Left ventricle myocardium superior (tissue), 1 donor: ENCODE measurements around the gene RPS6KA2. TPM values are rescaled to one million over a fixed set of nuclear protein-coding genes. Genes with fewer than 3 reads are reported as not detected.
"Not testable (repeated sequence)": the region's sequence is repeated elsewhere in the genome, so short reads cannot be mapped to it uniquely, and the experiment has no call there.

ENCODE experiments used
- ATAC-seq: fragments of 200-7000 bp; cut with Tn5 transposase; one replicate; pipeline ENCODE4 v1.9.1; 2020; ENCODE audit warnings: mild to moderate bottlenecking, moderate library complexity
- DNase-seq: peaks from one replicate; pipeline ENCODE4 v3.0.0-alpha.2; 2020
- intact Hi-C: fragments of 100-400 bp; cut with micrococcal nuclease; formaldehyde crosslinking; loops from one replicate; pipeline ENCODE4 v1.11.0; 2022
- total RNA-seq: library from RNA; stranded (reverse); fragmentation: NEBNext Ultra II Directional; extraction: Animal tissue kit (Norgen Biotek cat#: 25700); gene quantifications from one replicate; pipeline ENCODE4 v1.2.1, GENCODE V29; 2021
- donor health status: DM: no; HTN: yes; CAD: no; lungs with severe emphysema.

Gene RPS6KA2
- total RNA-seq, 1 donor from 2014 or later = 63.4 TPM

- DNase-seq (no peak), ATAC-seq (no peak)
- intact Hi-C loops = no loop called here
Observed at GRCh38 chr6:166584853-166585429, 42.1 kb downstream of the RPS6KA2 start.

- intact Hi-C loops = no loop called here
- ATAC-seq (peak; percentile 32), DNase-seq (no peak)
Observed at GRCh38 chr6:166584155-166584554, 42.9 kb downstream of the RPS6KA2 start.

GRCh38 chr6:166583230-166583965, 43.7 kb downstream of the RPS6KA2 start:
- DNase-seq = no peak
- intact Hi-C loops = no loop called here
- ATAC-seq = no peak

- intact Hi-C loops = no loop called here
- DNase-seq (no peak), ATAC-seq (no peak)
Observed at GRCh38 chr6:166582258-166582657, 44.8 kb downstream of the RPS6KA2 start.

- ATAC-seq, intact Hi-C loops, DNase-seq: not testable (repeated sequence)
Observed at GRCh38 chr6:166581801-166582200, 45.2 kb downstream of the RPS6KA2 start.

GRCh38 chr6:166581091-166581511, 46.0 kb downstream of the RPS6KA2 start:
- ATAC-seq (no peak), DNase-seq (no peak)
- intact Hi-C loops = no loop called here

GRCh38 chr6:166580076-166581050, 46.7 kb downstream of the RPS6KA2 start:
- DNase-seq (no peak), ATAC-seq (no peak)
- intact Hi-C loops = no loop called here

- intact Hi-C loops = no loop called here
- ATAC-seq (no peak), DNase-seq (no peak)
Observed at GRCh38 chr6:166579237-166579850, 47.7 kb downstream of the RPS6KA2 start.

- ATAC-seq = no peak
- no peak for DNase-seq
- intact Hi-C loops = no loop called here
Observed at GRCh38 chr6:166578536-166579236, 48.4 kb downstream of the RPS6KA2 start.

GRCh38 chr6:166575205-166575604, 51.8 kb downstream of the RPS6KA2 start:
- intact Hi-C loops = no loop called here
- DNase-seq (peak; percentile 63), ATAC-seq (peak; percentile 95)

- ATAC-seq = no peak
- no peak for DNase-seq
- intact Hi-C loops = no loop called here
Observed at GRCh38 chr6:166573511-166574216, 53.4 kb downstream of the RPS6KA2 start.

GRCh38 chr6:166572370-166573261, 54.4 kb downstream of the RPS6KA2 start:
- intact Hi-C loops = no loop called here
- peak; percentile 58 for ATAC-seq

GRCh38 chr6:166570929-166571713, 55.9 kb downstream of the RPS6KA2 start:
- no peak for DNase-seq
- no peak for ATAC-seq
- intact Hi-C loops = no loop called here

More at GRCh38 chr6:166572370-166573261, 54.4 kb downstream of the RPS6KA2 start:
- DNase-seq = no peak

GRCh38 chr6:166569206-166569605, 57.8 kb downstream of the RPS6KA2 start:
- intact Hi-C loops = no loop called here
- ATAC-seq (no peak), DNase-seq (no peak)

- intact Hi-C loops = no loop called here
- no peak for ATAC-seq
- DNase-seq = no peak
Observed at GRCh38 chr6:166567813-166568212, 59.2 kb downstream of the RPS6KA2 start.

GRCh38 chr6:166567107-166567506, 59.9 kb downstream of the RPS6KA2 start:
- no peak for DNase-seq

More at GRCh38 chr6:166567107-166567506, 59.9 kb downstream of the RPS6KA2 start:
- intact Hi-C loops = no loop called here
- ATAC-seq = no peak
